ENCODE results near the gene SYTL2. TPM values are rescaled to one million over a fixed set of nuclear protein-coding genes. Genes with fewer than 3 reads are reported as not detected.
A peak's percentile ranks its signal among the peaks of the same experiment; 100 is the strongest.

SYTL2 gene
- total and polyA plus RNA-seq, 4 donors: 24.0 to 34.7 (median 26.5) TPM

GRCh38 chr11:85769771-85770170 is 41.2 kb downstream of the SYTL2 start:
- WGBS (ENCODE audit: insufficient coverage): 94% methylated on average over 5 of the region's 5 CpGs
- H3K36me3 ChIP-seq (ENCODE audit: control insufficient read depth, insufficient read depth, low read length): no peaks in the 10 kb centered on the region
- no peaks in the 10 kb centered on the region for H3K9me3 ChIP-seq (ENCODE audit: control insufficient read depth, insufficient read depth, low read length)
- no peak for DNase-seq (ENCODE audit: low read depth in 4 of 6, low spot score in 6 of 6)
- no peaks in the 10 kb centered on the region for H3K4me1 ChIP-seq (ENCODE audit: control insufficient read depth, insufficient read depth, low read length)
- no peak overlapping the region for H3K4me3 ChIP-seq (ENCODE audit: low read depth, low read length)
- H3K27me3 ChIP-seq (ENCODE audit: control insufficient read depth, insufficient read depth, low read length): no peaks in the 10 kb centered on the region
- H3K27ac ChIP-seq (ENCODE audit: low read depth, low read length): no peak overlapping the region

DNA sequence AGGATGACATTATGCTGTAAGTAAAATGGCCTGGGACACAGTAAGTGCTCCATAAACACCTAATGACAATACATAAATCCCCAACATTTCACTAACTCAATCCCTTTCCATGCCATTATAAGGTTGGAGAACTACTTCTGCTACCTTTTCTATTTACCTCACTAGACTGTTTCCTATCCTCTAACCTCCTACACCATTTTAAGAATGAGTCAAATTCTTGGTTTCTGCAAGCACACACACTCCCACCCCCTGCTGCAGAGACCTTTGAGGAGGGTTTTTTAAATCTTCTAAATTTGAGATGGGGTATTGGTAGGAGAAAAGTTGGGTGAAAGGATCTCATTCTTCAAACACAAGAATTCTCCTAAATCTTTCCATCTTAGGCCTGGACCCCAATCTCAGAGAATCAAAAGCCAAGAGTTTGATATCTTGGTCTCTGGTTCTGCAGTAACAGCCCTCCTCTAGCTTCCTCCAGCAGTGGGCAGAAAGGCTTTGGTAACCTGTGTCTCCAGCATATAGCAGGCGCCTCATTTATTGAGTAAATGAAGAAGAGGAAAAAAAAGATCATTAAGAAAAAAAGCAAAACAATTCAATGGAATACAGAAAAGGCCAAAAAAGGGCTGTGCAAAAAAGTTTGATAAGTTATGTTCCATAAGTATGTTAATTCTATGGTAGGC is 42.3 kb downstream of the SYTL2 start:
- Histone ChIP-seq H3K9me3 (ENCODE audit: control insufficient read depth, insufficient read depth, low read length) (no peaks in the 10 kb centered on the region), H3K4me1 (ENCODE audit: control insufficient read depth, insufficient read depth, low read length) (no peaks in the 10 kb centered on the region), H3K27ac (ENCODE audit: low read depth, low read length) (no peak overlapping the region), H3K27me3 (ENCODE audit: control insufficient read depth, insufficient read depth, low read length) (no peaks in the 10 kb centered on the region), H3K36me3 (ENCODE audit: control insufficient read depth, insufficient read depth, low read length) (no peaks in the 10 kb centered on the region), H3K4me3 (ENCODE audit: low read depth, low read length) (no peak overlapping the region)
- WGBS (ENCODE audit: insufficient coverage): no CpG with 5 or more reads among the region's 1 CpG
- DNase-seq (ENCODE audit: low read depth in 4 of 6, low spot score in 6 of 6): no peak

DNA sequence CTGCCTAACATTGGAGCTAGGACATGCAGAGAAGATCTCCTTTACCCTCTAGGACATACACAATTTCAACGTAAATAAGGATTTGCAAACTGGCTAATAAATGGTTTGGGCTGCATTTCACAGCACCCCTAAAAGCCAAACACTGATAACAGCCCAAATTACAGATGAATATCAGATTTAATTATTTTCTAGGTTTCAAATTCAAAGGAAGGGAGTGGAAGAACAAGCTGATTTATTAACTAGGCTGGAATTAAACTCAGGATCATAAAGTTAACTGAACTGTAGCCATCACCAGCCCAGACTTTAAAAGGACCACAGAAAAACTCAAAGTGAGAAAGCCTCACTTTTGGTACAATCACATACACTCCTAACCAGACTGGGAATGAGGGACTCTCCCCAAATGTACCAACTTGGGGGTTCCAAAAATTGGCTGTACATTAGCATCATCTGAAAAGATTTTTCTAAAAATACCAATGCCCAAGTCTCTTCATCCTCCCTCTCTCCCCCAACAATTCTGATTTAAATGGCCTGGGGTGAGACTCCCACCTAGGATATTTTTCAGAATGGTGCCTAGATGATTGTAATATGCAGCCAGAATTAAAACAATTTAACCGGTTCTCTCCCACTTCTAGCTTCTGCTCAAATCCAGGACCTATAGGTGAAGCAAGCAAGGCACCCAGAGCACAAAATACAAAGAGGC is 43.5 kb downstream of the SYTL2 start:
- Histone ChIP-seq H3K9me3 (ENCODE audit: control insufficient read depth, insufficient read depth, low read length) (no peaks in the 10 kb centered on the region), H3K36me3 (ENCODE audit: control insufficient read depth, insufficient read depth, low read length) (no peaks in the 10 kb centered on the region), H3K27me3 (ENCODE audit: control insufficient read depth, insufficient read depth, low read length) (no peaks in the 10 kb centered on the region), H3K4me1 (ENCODE audit: control insufficient read depth, insufficient read depth, low read length) (no peaks in the 10 kb centered on the region), H3K4me3 (ENCODE audit: low read depth, low read length) (no peak overlapping the region), H3K27ac (ENCODE audit: low read depth, low read length) (no peak overlapping the region)
- DNase-seq (ENCODE audit: low read depth in 4 of 6, low spot score in 6 of 6): no peak
- 100% methylated on average over 1 of the region's 2 CpGs for WGBS (ENCODE audit: insufficient coverage)

DNA sequence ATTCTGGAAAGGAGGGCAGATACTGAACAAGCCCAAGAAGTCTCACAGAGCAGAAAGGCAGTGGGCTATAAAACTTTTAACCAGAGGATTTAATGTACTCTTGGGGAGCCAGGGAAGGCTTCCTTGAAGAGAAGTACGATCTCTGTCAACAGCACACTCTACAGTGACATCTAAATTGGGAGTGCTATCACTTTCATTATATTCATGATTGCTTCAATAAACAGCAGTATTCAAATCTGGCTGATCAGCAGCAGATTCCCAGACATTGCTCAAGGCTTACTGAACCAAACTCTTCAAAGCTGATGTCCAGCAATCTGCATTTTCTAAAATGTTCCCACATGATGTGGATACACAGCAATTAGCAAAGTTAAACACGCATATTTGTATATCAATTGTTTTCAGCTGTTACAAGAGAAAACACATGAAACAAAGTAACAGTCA is 44.2 kb downstream of the SYTL2 start:
- no peaks in the 10 kb centered on the region for H3K36me3 ChIP-seq (ENCODE audit: control insufficient read depth, insufficient read depth, low read length)
- H3K27me3 ChIP-seq (ENCODE audit: control insufficient read depth, insufficient read depth, low read length): no peaks in the 10 kb centered on the region
- H3K27ac ChIP-seq (ENCODE audit: low read depth, low read length): no peak overlapping the region
- peak in 1 of 6 donors; percentile 52 for DNase-seq (ENCODE audit: low read depth in 4 of 6, low spot score in 6 of 6)
- H3K4me1 ChIP-seq (ENCODE audit: control insufficient read depth, insufficient read depth, low read length): no peaks in the 10 kb centered on the region
- H3K4me3 ChIP-seq (ENCODE audit: low read depth, low read length): no peak overlapping the region
- no peaks in the 10 kb centered on the region for H3K9me3 ChIP-seq (ENCODE audit: control insufficient read depth, insufficient read depth, low read length)
- WGBS (ENCODE audit: insufficient coverage): 43% methylated on average over 1 of the region's 2 CpGs

- WGBS (ENCODE audit: insufficient coverage): no CpG with 5 or more reads among the region's 4 CpGs
- H3K36me3 ChIP-seq (ENCODE audit: control insufficient read depth, insufficient read depth, low read length): no peaks in the 10 kb centered on the region
- no peaks in the 10 kb centered on the region for H3K4me1 ChIP-seq (ENCODE audit: control insufficient read depth, insufficient read depth, low read length)
- H3K27me3 ChIP-seq (ENCODE audit: control insufficient read depth, insufficient read depth, low read length): no peaks in the 10 kb centered on the region
- no peak for DNase-seq (ENCODE audit: low read depth in 4 of 6, low spot score in 6 of 6)
- no peak overlapping the region for H3K4me3 ChIP-seq (ENCODE audit: low read depth, low read length)
- no peak overlapping the region for H3K27ac ChIP-seq (ENCODE audit: low read depth, low read length)
- no peaks in the 10 kb centered on the region for H3K9me3 ChIP-seq (ENCODE audit: control insufficient read depth, insufficient read depth, low read length)
Measured at GRCh38 chr11:85764796-85765195, 46.1 kb downstream of the SYTL2 start.

DNA sequence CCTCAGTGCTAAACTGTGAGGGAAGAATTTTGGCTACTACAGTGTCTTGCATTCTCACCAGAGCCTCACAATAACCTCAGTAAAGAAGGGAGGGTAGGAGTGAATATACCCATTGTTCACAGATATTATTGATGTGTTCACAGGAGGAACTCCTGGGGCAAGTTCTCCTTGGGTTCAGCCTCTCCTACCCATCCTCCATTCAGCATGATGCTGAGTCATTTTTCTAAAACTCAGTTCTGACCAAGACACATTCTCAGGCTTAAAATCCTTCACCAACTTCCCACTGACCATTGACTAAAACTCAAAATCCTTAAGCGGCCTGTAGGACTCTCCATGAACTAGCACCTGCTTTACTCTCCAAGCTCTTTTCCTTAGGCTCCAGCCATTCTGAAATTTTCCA is 48.7 kb downstream of the SYTL2 start:
- no peak for DNase-seq (ENCODE audit: low read depth in 4 of 6, low spot score in 6 of 6)
- Histone ChIP-seq H3K4me3 (ENCODE audit: low read depth, low read length) (no peak overlapping the region), H3K27ac (ENCODE audit: low read depth, low read length) (no peak overlapping the region), H3K4me1 (ENCODE audit: control insufficient read depth, insufficient read depth, low read length) (no peaks in the 10 kb centered on the region), H3K36me3 (ENCODE audit: control insufficient read depth, insufficient read depth, low read length) (no peaks in the 10 kb centered on the region), H3K27me3 (ENCODE audit: control insufficient read depth, insufficient read depth, low read length) (no peaks in the 10 kb centered on the region), H3K9me3 (ENCODE audit: control insufficient read depth, insufficient read depth, low read length) (no peaks in the 10 kb centered on the region)
- 83% methylated on average over 1 of the region's 1 CpG for WGBS (ENCODE audit: insufficient coverage)

DNA sequence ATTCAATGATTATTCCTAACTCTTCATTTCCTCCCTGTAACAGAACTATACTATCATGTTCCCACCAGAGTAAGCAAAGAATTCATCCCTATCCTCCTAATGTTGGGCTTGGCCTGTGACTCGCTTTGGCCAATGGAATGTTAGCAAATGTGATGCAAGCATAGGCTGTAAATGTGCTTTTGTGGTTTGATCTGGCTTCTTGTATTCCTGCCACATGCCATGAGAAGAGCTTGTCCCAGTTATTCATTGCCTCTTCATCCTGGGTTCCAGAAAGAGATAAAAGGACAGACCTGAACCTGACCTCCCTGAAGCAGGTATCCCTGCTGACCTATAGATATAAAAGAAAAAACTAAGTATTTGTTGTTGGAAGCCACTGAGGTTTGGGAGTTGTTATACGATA is 51.0 kb downstream of the SYTL2 start:
- H3K4me1 ChIP-seq (ENCODE audit: control insufficient read depth, insufficient read depth, low read length): no peaks in the 10 kb centered on the region
- WGBS (ENCODE audit: insufficient coverage): no CpG with 5 or more reads among the region's 2 CpGs
- DNase-seq (ENCODE audit: low read depth in 4 of 6, low spot score in 6 of 6): peak in 1 of 6 donors; percentile 32
- H3K27me3 ChIP-seq (ENCODE audit: control insufficient read depth, insufficient read depth, low read length): no peaks in the 10 kb centered on the region
- no peaks in the 10 kb centered on the region for H3K9me3 ChIP-seq (ENCODE audit: control insufficient read depth, insufficient read depth, low read length)
- no peak overlapping the region for H3K4me3 ChIP-seq (ENCODE audit: low read depth, low read length)
- no peak overlapping the region for H3K27ac ChIP-seq (ENCODE audit: low read depth, low read length)
- H3K36me3 ChIP-seq (ENCODE audit: control insufficient read depth, insufficient read depth, low read length): no peaks in the 10 kb centered on the region

DNA sequence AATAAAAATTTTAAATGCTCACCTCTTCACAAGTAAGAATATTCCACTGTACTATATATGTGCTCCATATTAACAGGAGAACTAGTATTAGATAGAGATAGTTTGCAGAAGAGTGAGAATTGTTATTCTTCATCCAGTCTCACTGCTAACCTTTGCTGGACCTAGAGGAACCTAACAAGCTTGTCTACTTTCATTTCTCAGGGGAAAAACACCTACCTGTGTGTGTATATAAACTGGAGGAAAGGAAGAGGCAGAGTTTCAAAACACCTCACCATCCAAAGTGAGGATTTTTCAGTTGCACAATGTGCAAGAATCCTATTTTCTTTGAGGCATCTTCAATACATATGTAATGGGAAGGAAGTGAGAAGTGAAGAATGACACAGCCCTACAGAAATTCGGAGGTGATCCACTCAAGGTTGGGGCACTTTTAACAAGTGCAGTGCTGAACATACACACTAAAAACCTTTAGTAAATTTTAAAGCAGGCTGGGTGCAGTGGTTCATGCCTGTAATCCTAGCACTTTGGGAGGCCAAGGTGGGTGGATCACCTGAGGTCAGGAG is 52.4 kb downstream of the SYTL2 start:
- no peaks in the 10 kb centered on the region for H3K27me3 ChIP-seq (ENCODE audit: control insufficient read depth, insufficient read depth, low read length)
- H3K9me3 ChIP-seq (ENCODE audit: control insufficient read depth, insufficient read depth, low read length): no peaks in the 10 kb centered on the region
- no peak for DNase-seq (ENCODE audit: low read depth in 4 of 6, low spot score in 6 of 6)
- no peak overlapping the region for H3K4me3 ChIP-seq (ENCODE audit: low read depth, low read length)
- no peaks in the 10 kb centered on the region for H3K4me1 ChIP-seq (ENCODE audit: control insufficient read depth, insufficient read depth, low read length)
- no peaks in the 10 kb centered on the region for H3K36me3 ChIP-seq (ENCODE audit: control insufficient read depth, insufficient read depth, low read length)
- WGBS (ENCODE audit: insufficient coverage): no CpG with 5 or more reads among the region's 1 CpG
- no peak overlapping the region for H3K27ac ChIP-seq (ENCODE audit: low read depth, low read length)

DNA sequence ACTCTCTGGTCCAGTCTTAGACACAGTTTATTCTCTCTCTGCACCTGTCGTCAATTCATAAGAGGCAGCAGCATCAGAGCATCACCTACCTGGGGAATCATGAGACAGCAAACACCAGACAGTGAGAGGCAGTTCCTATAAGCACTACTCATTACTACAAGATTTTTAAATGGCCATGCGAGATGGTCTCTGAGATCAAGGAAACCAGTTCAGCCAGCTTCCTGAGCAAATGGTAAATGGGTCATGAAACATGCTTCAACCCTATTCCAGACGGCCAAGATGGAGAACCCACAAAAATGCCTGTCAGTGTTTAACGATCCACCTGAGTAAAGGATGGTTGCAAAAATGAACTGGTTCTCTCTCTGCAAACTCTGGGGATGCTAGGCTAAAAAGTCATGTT is 52.9 kb downstream of the SYTL2 start:
- no peak overlapping the region for H3K4me3 ChIP-seq (ENCODE audit: low read depth, low read length)
- WGBS (ENCODE audit: insufficient coverage): 93% methylated on average over 2 of the region's 4 CpGs

More for the DNA sequence above, 52.9 kb downstream of the SYTL2 start:
- no peaks in the 10 kb centered on the region for H3K36me3 ChIP-seq (ENCODE audit: control insufficient read depth, insufficient read depth, low read length)
- H3K27ac ChIP-seq (ENCODE audit: low read depth, low read length): no peak overlapping the region
- no peaks in the 10 kb centered on the region for H3K27me3 ChIP-seq (ENCODE audit: control insufficient read depth, insufficient read depth, low read length)
- no peak for DNase-seq (ENCODE audit: low read depth in 4 of 6, low spot score in 6 of 6)
- H3K9me3 ChIP-seq (ENCODE audit: control insufficient read depth, insufficient read depth, low read length): no peaks in the 10 kb centered on the region
- no peaks in the 10 kb centered on the region for H3K4me1 ChIP-seq (ENCODE audit: control insufficient read depth, insufficient read depth, low read length)

Data from spinal cord (tissue), 10 donors.